Measurements from ENCODE around the gene MGRN1. TPM values are rescaled to one million over a fixed set of nuclear protein-coding genes. Genes with fewer than 3 reads are reported as not detected.

The MGRN1 gene
- total and polyA plus RNA-seq, 2 of the 13 experiments (the other 11 are each of a cell fraction or from before 2014, with no cell fraction given) = 11.9 to 12.6 TPM

DNA sequence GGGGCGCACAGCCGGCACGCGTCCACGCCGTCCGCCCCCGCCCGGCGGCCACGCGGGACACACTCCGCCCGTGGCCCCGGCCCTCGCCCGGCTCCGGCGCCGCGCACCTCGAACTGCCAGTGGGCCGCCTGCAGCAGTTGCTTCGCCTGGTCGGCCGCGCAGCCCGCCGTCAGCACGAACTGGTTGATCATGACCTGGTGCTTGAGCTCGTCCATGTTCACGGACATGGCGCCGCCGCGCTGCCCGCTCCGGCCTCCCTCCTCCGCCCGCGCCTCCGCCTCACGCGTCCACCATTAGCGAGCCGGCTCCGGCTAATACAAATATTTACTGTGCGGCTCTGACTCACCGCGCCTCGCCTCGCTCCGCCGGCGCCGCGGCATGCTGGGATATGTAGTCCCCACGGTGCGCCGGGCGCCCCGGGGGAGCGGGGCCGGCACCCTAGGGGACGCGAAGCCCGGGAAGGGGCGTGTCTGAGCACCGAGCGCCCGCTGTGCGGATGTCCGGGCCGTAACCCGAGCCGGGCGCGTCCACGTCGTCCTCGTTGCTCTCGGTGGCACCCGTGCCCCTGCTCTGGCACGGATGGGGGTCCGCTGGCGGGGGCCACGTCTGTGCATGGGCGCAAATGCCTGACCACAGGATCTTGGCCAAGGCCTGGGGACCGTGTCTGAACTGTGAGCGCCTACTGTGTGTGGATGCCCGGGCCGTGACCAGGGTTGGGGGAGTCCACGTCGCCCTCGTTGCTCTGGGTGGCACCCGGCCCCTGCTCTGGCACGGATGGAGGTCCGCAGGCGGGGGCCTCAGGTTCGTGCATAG is 9.8 kb upstream of the MGRN1 start, which contains the start of gene UBALD1 (continued):
- peak; percentile 25; the same call in 1 of the 2 replicates for TF ChIP-seq ZBED4 (CRISPR knock-in tag; IDR thresholded peaks at IDR 0.05; ENCODE audit: borderline replicate concordance)
- TF ChIP-seq SPEN (CRISPR knock-in tag; IDR thresholded peaks at IDR 0.05; ENCODE audit: low read depth) = peak; percentile 83; the same call in 1 of the 2 replicates
- 0 out of 2 replicates have a peak, but pooled peaks have one; percentile 65 for TF ChIP-seq ZNF337 (CRISPR knock-in tag; IDR thresholded peaks at IDR 0.05; ENCODE audit: borderline replicate concordance, low read depth)
- TF ChIP-seq SRF (IDR thresholded peaks at IDR 0.05; ENCODE audit: low read depth, low read length) = peak; percentile 63
- peak; percentile 91 for TF ChIP-seq HOXD1 (CRISPR knock-in tag; IDR thresholded peaks at IDR 0.05)
- no peak for TF ChIP-seq TRIM22 (IDR thresholded peaks at IDR 0.05)
- peak; percentile 60; the same call in 1 of the 2 replicates for TF ChIP-seq CHD2 (IDR thresholded peaks at IDR 0.05; ENCODE audit: low read depth, low read length)
- TF ChIP-seq ZBTB21 (CRISPR knock-in tag; IDR thresholded peaks at IDR 0.05) = 0 out of 2 replicates have a peak, but pooled peaks have one; percentile 16
- TF ChIP-seq ZNF724P (CRISPR knock-in tag; IDR thresholded peaks at IDR 0.05; ENCODE audit: borderline replicate concordance) = 0 out of 2 replicates have a peak, but pooled peaks have one; percentile 54
- TF ChIP-seq THAP7 (CRISPR knock-in tag; IDR thresholded peaks at IDR 0.05) = no peak
- TF ChIP-seq FOXP1 (IDR thresholded peaks at IDR 0.05) = no peak
- TF ChIP-seq FOXP1 (CRISPR knock-in tag; IDR thresholded peaks at IDR 0.05) = peak; percentile 59
- TF ChIP-seq PBX2 (CRISPR knock-in tag; IDR thresholded peaks at IDR 0.05) = no peak
- no peak for TF ChIP-seq CBX5 (CRISPR knock-in tag; IDR thresholded peaks at IDR 0.05; ENCODE audit: borderline replicate concordance)
- peak; percentile 84 for TF ChIP-seq ZSCAN29 (CRISPR knock-in tag; conservative IDR thresholded peaks at IDR 0.05)
- TF ChIP-seq HOXA5 (CRISPR knock-in tag; IDR thresholded peaks at IDR 0.05) = peak; percentile 71; the same call in 1 of the 2 replicates
- peak; percentile 80 for TF ChIP-seq ZNF556 (CRISPR knock-in tag; IDR thresholded peaks at IDR 0.05; ENCODE audit: borderline replicate concordance)
- TF ChIP-seq SALL1 (CRISPR knock-in tag; IDR thresholded peaks at IDR 0.05) = peak; percentile 75

Measured in HepG2 (cell line).